Prostate gland (tissue), 2 donors: ENCODE measurements around the gene ARSJ.

Source experiments
- CTCF ChIP-seq, 4 experiments: fragments of 200-600 bp in 2 of 4; fragments of 450-650 bp in 2 of 4; sonication (generic) in 2 of 4; IDR thresholded peaks; 1 replicate in 3 of 4; 2 replicates in 1 of 4; pipeline ENCODE4 v1.5.1; 2016 to 2019; ENCODE audit warnings: antibody characterized with exemption in 4 of 4, mild to moderate bottlenecking in 2 of 4, moderate library complexity in 2 of 4
- POLR2AphosphoS5 ChIP-seq: sonication (generic); formaldehyde crosslinking; IDR thresholded peaks from one replicate; pipeline ENCODE4 v1.6.1; 2017; ENCODE audit warnings: antibody characterized with exemption

GRCh38 chr4:113950207-113950606 lies 29.2 kb downstream of the ARSJ start:
- TF ChIP-seq CTCF (IDR thresholded peaks at IDR 0.05) (no peak), POLR2AphosphoS5 (no peak)
